ENCODE measurements around the gene ZBTB21.

The ZBTB21 gene

DNA sequence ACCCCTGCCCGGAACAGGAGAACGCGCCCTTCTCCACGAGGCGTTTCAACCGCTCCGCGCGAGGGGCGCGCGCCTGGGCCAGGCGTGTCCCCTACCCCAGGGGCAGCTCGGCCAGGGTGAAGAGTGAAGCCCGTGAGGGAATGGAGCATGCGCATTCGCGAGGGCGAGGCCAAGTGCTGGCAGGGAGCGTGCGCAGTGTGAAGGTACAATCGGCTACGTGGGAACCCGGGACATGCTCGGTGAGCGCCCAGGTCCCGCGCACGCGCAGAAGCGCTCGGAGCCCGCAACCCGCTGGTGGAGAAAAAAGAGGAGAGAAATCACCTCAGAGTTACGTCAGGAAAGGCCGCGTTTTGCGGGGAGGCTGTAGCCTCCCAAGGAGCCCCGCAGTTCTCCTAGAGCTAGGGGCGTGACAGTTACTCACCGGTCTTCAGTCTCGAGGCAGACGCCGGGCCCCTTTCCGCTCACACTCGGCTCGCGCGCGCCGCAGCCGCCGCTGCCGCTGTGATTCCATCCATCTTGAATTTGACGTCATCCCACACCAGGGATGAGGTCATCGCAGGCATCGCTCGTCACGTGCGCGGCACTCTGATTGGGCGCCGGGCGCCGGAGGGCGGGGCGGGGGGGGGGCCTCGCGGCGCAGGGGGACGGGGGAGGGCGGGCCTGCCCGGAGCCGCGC, at the start of gene ZBTB21:
TSS of gene ZBTB21 (minus strand) at position 530 of the 676 bp plus-strand sequence. CDS start 16,265 bp downstream, outside the sequence.
- peak; percentile 81 to 99 (median 96) for DNase-seq

DNA sequence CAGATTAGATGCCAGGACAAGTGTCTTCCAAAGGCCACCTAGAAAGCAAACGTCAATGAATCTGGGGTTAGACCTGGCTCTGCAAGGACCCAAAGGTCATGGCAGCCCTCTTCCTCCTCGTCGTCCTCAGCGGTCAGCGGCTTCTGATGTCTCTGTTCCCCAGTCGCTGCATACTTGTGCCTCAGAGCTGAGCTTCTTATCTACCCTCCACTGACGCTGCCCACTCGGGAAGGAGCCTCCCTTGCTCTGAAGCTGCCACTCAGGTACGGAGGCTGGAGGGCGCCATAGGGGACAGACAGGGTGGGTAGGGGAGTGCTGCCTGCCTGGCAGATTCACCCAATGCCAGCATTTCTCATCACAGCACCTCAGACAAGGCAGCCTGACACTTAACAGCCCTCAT, 49.6 kb upstream of the ZBTB21 start:
- DNase-seq = no peak

- DNase-seq = no peak
Observed at GRCh38 chr21:42059141-42059540, 49.0 kb upstream of the ZBTB21 start.

GRCh38 chr21:42058631-42059111, 48.5 kb upstream of the ZBTB21 start:
- DNase-seq = no peak

DNA sequence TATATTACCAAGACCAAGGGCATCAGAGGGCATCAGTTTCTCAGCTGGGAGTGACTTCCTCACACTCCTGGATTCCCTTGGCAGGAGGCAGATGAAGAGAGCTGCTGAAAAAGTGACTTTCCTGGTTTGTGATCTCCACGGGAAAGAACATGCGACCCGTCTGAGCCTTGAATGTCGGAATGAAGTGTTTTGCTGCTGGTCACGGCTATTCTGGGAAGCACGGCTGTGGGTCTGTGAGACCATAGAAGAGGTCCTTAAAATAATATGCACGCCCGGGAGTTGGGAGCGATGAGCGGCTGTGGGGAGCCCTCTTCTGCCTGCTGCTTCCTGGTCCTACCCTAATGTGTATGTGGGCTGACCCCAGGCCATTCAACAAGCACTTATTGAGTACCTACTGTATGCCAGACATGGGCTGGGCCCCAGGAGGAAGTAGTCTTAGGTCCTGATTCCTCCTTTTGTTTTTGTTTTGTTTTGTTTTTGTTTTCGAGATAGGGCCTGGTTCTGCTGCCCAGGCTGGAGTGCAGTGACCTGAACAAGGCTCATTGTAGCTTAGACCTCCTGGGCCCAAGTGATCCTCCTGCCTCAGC, 47.8 kb upstream of the ZBTB21 start:
- no peak for DNase-seq

DNA sequence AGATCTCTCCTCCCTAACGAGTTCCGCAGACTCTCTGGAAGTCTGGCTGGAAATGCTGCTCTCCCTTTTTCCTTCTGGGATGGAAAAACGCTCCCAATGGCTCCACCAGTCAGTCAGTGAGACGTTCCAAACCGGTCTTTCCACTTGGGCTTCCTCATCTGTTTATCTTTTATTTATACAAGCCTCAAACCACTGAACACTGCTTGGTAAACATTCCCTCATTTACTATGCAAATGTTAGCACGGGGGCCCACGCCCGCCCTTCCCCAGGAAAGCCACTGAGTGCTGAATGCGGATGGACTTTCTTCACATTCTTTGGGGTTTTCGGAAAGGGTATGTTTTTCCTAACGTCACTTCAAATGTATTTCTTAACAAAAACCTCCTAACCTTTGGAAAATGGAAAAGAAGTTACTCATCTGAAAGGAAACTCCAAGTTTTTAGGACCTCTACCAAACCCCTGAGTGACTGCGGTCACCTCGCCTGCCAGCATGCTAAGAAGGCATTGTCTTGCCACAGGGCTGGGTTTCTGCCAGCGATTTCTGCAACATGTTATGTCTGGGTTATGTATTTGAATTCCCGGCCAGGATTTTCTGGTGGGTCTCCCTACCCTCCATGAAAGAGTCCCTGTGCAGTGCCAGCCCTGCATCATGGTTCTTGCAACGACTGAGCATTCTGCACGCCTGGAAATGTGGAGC, 47.0 kb upstream of the ZBTB21 start:
- DNase-seq = peak in 1 of 14 donors; percentile 8

GRCh38 chr21:42056468-42056867, 46.3 kb upstream of the ZBTB21 start:
- no peak for DNase-seq

GRCh38 chr21:42055425-42055824, 45.3 kb upstream of the ZBTB21 start:
- no peak for DNase-seq

DNA sequence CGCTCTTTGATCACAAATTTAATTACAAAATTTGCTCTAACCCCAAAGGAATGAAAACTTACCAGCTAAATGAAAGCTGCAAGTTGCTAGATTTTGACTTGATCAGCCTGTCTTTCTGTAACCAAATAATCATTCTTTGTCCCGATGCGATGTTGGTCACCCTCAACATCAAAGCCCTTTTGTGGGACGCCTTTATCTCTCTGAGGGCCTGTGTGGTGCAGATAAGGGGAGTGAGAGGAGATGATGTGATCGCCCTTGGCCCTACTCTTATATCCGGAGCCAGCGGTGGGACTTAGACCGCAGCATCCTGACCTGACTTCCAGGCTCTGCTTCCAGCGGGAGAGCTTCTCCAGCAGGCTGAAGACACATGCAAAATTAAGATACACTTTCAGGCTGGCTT, 41.6 kb upstream of the ZBTB21 start:
- no peak for DNase-seq

DNA sequence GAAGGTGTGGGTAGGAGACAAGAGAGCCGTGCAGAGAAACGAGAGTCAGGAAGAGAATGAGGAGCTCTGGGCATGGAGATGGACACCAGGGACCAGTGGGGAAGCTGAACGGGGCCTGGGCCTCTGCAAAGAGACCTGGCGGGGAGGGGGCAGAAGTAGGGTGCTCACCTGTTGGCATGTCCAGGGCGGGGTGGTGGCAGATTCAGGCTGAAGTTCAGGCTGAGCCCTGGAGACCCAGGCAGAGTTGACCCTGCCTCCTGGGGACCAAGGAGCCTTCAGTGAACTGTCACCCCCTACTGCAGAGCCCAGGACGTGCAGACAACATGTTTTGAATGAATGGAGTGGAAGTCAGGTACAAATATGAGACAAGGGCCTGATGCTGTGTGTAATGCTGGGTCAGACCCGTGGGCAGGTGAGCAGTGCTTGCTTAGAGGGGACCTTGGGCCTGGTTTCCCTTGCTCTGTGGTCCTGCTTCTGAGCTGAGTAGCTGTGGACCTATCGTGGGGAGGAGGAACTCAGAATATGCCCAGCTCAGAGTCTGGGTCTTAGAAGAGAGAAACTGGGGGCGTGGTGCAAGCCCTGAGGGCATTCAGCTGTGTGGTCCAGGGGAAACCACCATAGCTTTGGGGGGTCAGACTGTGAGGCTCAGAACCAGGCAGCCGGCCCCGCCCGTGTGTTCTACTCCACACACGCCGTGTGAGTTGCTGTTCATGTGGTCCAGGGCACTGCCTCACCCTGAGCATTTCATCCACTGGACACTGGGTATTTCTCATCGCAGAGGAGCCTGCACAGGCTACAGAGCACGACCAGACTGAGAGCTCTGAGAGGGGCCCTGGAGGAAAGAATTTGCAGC, 39.6 kb upstream of the ZBTB21 start:
- DNase-seq = no peak

DNA sequence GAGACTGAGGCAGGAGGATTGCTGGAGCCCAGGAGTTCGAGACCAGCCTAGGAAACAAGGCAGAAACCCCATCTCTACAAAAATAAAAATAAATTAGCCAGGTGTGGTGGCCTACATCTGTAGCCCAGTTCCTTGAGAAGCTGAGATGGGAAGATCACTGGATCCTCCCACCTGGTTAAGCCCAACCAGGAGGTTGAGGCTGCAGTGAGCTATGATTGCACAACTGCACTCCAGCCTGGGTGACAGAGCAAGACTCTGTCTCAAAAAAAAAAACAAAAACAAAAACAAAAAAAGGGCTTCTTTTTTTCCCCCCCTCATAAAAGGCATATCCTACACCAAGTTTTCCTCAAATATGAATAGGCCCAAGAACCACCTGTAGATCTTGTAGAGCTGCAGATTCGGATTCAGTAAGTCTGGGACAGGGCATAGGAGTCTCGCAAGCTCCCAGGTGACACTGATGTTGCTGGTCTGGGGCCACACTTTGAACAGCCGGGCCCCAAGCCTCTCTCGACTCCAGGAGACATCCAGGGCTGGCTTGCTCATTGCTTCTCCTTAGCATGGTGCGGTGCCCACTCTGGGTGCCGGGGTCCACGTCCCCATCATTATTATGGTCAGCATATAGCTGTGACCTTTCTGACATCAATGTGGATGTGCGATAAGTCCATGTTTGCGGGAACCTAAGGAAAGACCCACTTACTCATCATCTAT, 38.9 kb upstream of the ZBTB21 start:
- no peak for DNase-seq

DNA sequence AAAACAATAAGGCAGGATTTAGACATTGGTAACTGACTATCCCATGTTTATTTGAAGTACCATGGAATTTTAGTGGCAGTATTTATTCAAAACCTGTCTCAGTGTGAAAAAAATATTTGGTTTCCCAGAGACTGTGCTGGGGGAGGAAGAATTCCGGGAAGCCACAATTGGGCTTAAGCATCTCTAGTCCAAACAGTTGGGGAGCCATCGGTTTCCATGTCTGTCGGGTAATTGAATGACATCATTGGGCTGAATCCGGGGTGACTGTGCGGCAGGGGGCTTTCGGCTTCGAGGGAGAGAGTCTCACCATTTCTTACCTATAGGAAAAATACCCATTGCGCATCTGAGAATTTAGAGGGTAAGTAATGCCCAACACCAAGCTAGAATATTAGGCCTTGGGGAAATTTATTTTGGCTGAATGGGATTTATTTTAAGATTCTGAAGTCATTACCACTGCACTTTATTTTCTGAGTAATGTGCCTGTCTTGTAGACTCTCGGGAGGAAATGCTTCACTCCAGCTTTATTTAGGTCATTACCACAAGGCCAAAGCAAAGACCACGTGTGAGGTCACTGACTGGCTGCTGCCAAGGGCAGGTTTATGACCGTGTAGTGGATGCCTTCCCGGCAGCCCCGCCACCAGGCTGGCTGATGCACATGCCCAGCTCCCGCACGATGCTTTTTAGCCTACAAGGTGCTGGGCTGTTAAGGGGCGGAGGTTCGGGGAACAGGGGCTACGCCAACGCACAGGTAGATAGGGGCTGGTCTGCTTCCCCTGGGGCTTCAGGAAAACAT, 37.9 kb upstream of the ZBTB21 start:
- peak in 10 of 14 donors; percentile 11 to 75 (median 44) for DNase-seq

DNA sequence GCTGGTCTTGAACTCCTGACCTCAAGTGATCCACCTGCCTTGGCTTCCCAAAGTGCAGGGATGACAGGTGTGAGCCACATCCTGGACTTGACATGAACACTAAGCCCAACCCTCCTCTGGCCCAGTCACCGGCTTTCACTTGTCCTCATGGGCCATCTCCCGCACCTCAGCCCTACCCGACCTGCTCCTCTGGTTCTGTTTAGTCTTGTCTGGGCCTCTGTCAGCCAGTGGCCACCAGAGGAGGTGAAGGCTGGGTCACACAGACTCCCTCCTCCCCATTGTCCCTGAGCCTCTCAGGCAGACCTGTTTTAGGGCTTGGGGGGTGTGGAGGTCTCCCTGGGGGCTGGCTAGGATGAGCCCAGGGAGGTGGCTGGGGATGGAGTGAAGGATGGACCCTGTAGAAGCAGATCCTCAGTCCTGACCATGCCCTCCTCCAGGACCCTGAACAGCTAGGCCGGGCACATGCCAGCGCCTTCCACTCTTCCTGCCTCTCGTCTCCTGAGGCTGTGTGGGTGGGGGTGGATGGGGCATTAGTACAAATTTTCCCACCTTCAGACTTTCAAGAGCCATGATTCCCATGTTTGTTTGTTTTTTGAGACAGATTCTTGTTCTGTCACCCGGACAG, 34.8 kb upstream of the ZBTB21 start:
- no peak for DNase-seq

GRCh38 chr21:42043961-42044360, 33.8 kb upstream of the ZBTB21 start:
- DNase-seq = no peak

- no peak for DNase-seq
Observed at GRCh38 chr21:42043201-42043895, 33.2 kb upstream of the ZBTB21 start.

DNA sequence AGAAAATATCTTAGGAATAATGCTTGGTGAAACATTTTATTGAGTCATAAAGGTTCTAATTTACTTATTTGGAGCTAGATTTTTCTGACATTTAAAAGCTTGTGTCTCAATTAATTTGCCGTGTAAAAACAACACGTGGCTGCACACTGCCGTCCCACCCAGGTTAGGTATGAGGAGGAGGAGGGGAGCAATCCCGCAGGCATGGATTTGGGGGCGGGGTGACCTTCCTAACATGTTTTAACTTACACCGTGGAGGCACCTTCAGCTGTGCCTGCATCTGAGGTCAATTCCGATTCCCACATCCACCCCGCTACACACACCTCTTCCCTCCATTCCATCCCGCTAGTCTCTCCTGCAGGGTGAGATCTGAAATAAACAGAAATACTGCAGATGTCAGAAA, 32.5 kb upstream of the ZBTB21 start:
- no peak for DNase-seq

GRCh38 chr21:42041711-42042110, 31.6 kb upstream of the ZBTB21 start:
- DNase-seq = no peak

GRCh38 chr21:42041246-42041645, 31.1 kb upstream of the ZBTB21 start:
- DNase-seq = no peak

DNA sequence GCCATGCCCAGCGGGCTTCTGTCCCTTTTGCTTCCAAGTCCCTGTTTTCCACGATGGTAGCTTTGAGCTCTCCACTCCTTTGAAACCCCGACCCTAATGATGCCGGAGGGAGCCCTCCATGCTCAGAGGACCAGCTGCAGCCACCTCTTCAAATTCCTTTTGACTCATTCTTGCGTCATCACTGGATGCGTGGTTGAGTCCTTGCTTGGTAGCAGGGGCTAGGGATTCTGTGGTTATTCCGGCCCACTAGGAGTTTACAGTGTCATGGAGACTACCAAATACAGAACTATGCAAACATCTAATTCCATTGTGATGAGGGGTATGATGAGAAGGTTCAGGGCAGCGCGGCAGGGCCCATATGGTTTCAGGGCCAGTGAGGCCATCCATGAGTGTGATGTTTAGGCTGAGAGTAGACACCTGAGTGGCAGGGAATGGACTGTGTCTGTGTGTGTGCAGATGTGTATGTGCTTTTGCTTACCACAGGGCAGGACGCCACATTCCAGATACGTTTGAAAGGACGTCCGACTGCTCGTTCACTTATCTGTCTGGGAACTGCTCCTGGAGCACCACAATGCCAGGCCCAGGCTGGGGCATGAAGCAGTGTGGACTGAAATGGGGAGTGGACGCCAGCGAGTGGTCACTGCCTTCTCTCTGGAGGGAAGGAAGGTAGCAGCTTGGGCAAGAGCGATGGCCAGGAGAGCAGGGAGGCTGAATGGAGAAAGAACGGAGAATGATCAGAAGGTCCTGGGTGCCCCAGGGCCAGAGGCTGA, 30.4 kb upstream of the ZBTB21 start:
- DNase-seq = no peak
